ENCODE data around the gene ANXA5.

The ANXA5 gene

DNA sequence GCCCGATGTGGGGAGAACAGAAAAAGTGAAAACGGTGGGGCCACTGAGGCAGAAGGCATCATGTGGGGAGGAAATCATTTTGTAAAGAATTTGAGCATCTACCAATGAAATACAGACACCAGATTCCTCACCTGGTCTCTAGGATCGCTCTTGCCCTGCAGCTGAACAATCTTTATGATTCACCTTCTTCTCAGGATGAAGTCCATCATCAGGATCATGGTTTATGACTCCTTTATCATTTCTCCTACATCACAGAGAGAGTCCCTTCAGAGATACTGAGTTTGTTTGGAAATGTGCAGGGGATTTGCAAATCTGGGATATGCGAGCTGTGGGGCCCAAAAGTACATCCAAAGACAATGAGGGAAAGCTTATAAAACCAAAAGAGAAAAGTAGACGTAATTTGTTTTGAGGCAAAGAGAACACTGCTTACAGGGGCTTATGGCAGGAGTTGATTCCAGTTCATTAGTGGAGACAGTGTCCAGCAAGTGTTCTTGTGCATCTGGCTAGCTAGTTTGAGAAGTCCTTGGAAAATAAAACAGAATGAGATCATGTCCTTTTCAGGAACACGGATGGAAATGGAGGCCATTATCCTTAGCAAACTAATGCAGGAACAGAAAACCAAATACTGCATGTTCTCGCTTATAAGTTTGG is 15.3 kb upstream of the ANXA5 start:
- no peak for DNase-seq (ENCODE audit: low read depth)

DNA sequence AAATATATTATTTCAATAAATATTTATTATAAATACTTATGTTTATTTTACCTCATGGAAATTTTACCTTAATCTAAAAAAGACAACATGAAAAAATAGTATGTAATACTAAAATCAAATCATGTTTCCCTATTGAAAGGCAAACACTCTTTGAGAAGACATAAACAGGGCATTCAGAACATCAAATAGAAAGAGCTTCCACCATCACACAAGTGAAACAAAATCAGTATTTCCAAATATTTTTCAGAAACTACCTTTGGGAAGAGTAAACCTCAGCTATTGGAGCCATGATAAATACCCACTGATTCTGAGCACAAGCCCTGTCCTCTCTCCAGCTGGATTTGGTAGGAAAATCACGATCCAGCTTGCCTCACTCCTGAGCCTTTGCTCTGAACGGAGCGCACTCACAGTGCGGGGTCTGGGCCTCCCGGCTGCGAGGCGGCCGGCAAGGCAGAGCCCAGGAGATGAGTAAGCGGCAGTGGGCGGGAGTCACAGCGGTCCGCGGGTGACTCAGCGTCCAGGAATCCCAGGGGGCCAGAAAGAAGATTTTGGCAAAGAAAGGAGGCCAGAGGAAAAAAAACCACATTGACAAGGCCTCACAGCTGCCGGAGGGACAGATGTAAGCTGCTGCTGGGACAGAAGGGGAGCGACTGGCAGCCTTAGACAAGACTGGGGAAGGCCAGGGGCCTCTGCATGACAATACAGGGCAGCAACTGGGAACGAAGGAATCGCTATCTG is 14.7 kb upstream of the ANXA5 start:
- DNase-seq (ENCODE audit: low read depth) = peak; percentile 85

DNA sequence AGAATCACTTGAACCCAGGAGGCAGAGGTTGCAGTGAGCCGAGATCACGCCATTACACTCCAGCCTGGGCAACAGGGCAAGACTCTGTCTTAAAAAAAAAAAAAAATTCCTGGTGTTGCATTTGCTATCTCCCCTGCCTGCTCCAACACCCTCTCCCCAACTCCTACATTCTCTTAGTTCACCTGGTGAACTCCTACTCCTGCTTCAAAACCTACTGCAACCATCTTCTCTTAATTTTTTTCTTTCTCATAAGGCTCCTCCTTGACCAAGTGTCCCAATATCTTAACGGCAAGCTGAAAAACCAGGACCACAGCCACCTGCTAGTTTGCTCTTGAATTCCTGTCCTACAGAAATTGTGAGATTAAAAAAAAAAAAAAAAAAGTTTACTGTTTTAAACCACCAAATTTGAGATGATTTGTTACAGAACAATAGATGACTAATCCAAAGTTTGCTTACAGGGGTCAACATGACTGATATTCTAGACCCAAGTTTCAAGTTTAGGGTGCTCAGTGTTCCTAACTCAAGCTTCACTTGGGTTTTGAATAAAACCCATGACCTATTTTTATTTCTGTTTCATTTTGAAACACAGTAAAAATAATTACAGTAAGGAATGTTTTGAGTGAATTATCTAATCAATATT is 13.1 kb upstream of the ANXA5 start:
- DNase-seq (ENCODE audit: low read depth) = no peak

DNA sequence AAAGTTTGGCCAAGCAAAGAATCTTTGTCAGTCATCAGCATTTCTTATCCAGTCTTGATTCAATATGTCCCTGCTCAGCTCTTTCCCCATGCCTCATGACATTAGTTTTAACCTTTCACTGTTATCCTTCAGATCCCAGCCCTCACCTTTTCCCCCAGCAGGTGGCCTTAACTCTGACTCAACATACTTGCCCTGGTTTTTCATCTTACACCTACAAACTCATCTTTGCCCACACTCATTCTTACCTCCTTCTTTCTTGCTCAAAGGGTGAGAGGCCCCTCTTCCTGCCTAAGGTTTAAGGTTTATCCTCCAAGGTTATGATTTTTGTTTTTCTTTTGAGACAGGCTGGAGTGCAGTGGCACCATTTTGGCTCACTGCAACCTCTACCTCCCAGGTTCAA is 10.6 kb upstream of the ANXA5 start:
- DNase-seq (ENCODE audit: low read depth) = no peak

DNA sequence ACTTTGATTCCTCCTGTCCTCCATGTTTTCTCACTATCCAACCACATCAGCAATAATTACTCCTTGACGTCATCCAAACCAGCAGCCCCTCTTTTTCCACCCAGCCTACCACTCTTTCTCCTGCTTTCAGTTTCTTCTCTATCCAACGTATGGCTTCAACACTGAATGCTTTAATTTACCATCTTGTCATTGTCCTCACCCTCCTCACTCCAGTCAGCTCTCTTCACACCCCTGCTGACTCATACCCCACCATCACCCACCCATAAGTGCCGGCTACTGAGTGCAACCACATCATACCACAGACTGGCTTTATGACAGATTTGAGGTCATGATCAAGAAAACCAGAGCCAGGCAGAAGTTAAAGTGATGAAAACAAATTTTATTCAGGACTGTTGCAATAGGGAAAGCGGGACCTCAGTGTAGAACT is 9.8 kb upstream of the ANXA5 start:
- no peak for DNase-seq (ENCODE audit: low read depth)

DNA sequence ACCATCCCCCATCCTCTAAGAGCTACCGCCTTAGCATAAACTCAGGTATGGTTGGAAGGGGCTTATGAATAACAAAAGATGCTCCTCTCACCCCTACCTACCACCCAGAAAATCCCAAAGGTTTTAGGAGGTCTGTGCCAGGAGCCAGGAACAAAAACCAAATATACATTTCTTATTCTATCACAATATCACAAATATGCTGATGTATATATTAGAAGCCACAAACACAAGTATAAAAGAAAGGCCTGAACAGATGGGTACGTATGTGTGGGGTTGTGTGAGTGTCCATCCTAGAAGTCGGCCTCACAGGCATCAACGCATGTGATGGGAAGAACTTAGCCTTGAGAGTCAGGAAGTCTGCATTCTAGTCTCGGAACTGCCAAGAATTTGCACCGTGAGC is 8.7 kb upstream of the ANXA5 start:
- DNase-seq (ENCODE audit: low read depth) = no peak

DNA sequence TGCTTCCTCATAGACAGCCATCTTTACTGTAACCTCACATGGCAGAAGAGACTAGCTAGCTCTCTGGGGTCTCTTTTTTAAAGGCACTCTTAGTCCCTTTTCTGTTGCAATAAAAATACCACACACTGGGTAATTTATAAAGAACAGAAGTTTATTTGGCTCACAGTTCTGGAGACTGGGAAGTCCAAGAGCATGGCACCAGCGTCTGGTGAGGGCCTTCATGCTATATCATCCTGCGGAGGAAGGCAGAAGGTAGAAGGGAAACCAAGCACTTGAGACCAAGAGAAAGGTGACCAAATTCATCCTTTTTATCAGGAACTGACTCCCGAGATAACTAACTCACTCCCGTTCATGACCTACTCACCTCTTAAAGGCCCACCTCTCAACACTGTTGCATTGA is 5.4 kb upstream of the ANXA5 start:
- no peak for DNase-seq (ENCODE audit: low read depth)

DNA sequence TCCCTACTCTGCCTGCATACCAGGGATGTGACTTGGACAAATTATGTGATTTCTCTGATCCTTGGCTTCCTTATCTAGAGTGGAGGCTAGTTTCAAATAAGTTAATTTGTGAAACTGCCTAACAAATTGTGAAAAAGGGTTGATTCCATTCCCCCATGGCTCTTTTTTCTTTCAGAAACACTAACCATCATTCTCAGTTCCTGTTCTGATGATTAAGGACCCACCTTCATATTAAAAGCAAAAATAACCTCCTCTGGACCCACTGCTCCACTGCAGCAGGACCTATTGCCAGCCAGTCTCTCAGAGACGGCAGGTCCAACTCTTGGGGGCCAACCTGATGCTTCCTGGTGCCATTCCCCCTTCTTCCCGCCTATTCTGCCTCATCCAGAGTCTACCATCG is 4.5 kb upstream of the ANXA5 start:
- no peak for DNase-seq (ENCODE audit: low read depth)

DNA sequence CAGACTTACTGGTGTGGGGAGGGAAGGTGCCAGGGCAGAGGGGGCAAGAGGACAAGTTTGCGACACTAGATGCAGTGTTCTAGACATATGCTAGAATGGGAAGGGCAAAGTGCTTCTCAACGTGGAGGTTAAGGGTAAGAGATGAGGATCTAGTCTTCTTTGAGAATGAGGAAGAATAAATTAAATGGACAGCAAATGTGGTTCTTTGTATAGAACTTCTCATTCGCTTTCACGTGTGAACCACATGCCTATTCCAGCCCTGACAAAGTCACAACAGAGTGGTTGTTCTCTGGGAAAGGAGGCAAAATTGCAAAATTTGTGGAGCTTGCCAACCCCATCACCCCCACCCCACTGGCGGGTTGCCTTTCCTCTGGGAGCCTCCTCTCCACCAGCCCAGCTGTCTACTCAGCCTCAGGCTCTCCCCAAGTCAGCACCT is 1.5 kb upstream of the ANXA5 start:
- DNase-seq (ENCODE audit: low read depth) = no peak

DNA sequence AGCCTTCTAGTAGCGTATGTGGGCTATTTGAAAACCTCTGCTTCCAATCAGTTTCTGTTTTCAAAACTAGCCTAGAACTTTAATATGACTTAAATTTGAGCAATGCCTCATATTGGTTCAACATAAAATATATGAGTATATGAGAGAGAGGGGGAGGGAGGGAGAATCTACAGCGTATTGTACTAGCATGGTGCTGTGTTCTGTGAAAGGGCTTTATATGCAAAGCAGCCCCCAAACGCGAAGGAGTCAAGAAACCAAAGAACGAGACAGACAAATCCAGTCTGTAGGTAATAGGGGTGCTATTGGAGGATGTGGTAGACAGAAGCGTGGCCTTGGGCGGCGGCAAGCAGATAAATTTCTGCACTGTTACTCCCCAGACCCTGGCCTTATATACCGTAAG is 784 bp upstream of the ANXA5 start:
- no peak for DNase-seq (ENCODE audit: low read depth)

DNA sequence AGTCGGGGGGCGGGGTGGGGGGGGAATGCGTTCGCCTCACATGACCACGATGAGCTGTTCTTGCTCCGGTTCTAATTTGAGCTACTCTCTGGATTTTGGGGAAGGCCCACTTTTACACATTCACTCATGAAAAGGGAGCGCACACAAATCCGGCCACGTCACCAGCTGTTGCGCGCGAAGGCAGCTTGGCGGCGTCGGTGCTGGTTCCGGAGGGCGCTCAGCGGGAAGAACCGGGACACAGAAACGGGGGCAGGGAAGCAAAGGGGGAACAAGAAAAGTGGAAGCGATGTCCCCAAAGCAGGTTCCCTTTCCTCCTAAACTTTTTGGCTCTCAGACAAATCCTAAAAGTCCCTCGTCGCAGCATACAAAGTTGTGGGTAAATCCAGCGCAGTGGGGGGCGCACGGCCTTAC is 605 bp downstream of the ANXA5 start:
- DNase-seq (ENCODE audit: low read depth) = no peak

DNA sequence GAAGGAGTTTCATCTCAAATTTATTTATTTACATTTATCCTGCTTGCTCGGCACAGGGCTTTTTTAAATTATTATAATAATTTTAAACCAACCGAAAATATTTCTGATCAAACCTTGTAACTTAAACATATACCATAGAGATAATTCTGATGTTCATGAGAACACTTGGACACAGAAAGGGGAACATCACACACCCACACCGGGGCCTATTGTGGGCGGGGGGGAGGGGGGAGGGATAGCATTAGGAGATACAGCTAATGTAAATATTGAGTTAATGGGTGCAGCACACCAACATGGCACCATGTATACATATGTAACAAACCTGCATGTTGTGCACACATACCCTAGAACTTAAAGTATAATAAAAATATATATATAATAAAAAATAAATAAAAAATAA is 2.9 kb downstream of the ANXA5 start:
- no peak for DNase-seq (ENCODE audit: low read depth)

DNA sequence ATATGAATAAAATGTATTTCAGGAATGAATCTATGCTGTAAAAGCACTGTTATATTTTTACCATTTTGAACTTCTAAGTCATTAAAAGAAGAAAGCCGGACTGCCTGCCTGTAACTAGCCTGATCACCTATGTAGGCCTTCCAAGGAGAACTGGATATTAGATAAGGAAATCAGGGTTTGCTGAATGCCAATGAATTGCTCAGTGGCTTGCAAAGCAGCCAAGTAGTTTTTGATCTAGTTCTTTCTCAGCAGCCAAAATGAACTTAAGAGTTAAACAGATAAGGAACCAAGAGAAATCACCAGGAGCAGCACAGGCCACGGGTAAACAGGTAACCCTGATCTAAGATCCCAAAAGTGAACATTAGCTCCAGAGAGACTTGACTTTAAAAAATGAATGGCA is 3.3 kb downstream of the ANXA5 start:
- DNase-seq (ENCODE audit: low read depth) = no peak

DNA sequence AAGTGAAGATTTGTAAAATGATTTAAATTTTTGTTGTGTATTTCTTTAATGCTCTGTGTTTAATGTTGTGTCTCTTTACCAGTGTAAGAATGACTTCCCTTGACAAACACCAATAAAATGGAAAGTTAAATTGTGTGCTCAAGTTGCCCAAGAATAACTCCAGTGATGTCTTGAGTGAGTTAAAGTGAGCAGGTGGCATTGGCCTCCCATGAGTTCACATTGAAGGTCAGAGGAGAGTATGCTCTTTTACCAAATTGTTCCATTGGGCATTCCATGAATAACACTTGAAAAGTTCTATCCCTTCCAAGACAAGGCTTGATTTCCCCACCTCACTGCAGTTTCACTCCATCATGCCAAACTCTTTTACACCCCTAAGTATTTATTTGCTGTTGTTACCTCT is 4.5 kb downstream of the ANXA5 start:
- DNase-seq (ENCODE audit: low read depth) = no peak

DNA sequence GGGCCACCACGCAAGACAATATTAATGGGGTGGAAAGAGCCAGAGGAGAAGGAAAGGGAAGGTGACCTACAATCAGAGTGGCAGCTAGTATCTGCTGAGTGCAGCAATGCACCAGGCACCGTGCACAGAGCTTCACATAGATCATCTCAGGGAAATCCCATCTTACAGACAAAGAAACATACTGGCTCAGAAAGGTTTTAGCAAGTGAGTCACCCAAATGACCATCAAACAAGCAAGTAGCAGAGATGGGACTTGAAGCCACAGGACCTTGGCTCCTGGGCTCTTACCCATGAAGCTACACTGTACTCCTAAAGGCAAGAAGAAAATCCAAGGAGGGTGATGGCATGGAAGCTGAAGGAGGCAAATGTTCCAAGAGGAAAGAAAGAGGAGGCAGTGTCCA is 6.8 kb downstream of the ANXA5 start:
- no peak for DNase-seq (ENCODE audit: low read depth)

DNA sequence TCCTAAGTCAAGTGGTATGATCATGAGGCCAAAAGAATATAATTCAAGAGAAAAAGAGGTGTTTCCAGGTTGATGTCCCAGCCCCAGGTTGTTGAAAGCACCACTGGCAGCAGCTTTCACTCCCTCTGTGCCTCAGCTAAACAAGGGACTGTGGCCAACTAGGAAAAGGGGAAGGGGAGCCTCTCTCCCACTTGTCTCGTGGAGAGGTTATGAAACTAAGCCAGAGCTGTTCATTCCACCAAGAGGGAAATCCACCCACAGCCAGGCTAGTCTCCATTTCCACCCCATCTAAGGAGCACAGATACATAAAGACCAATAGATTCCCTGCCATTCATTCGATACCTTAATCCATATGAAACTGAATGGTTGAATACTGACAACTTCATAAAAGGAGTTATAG is 8.1 kb downstream of the ANXA5 start:
- DNase-seq (ENCODE audit: low read depth) = no peak

DNA sequence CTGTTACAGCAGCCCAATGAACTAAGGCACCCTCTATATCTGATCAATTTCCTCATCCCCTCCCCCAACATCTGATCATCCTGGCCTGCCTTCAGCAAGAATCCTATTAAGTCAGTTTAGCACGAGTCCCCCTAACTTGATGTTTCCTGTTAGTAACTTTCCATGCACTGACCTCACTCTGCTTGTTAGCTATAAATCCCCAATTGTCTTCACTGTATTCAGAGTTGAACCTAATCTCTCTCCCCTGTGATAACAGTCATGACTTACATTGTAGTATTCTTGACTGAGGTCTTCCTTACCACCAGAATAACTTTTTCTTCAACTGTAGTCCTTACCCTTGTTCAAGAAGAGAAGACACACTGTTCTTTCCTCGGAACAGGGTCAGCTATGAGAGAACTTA is 8.5 kb downstream of the ANXA5 start:
- DNase-seq (ENCODE audit: low read depth) = no peak

DNA sequence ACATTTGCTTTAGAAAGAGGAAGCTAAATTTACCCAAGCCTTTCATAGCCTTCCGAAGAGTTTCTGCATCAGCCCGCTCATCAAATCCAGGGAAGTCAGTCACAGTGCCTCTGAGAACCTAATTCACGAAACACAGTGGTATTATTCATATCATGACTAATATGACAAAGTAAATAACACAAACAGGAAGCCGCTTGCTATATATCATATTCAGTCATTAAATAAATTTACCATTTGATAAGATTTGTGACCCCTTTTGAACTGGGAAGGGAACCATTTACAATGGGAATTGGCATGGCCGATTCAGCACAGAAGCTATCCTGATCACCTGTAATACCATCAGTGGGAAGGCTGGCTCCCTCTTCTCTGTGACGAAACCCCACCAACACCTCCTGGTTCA is 10.5 kb downstream of the ANXA5 start:
- DNase-seq (ENCODE audit: low read depth) = no peak

DNA sequence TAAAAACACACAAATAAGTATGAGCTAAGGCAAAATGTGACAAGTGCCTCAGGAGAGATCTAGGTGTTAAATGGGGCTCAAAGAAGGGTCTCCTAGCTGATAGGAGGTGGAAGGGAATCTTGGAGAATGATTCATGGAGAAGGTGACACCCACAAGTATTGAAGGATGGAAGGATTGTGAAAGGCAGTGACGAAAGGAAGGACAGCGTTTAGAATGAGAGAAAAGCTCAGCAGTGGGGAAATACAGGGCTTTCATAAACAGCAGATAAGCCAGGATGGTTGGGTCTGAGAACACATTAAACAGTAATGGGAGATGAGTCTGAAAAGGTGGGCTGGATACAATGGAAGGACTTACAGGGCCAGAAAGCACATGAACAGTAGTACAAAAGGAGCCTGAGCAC is 11.5 kb downstream of the ANXA5 start:
- DNase-seq (ENCODE audit: low read depth) = no peak

DNA sequence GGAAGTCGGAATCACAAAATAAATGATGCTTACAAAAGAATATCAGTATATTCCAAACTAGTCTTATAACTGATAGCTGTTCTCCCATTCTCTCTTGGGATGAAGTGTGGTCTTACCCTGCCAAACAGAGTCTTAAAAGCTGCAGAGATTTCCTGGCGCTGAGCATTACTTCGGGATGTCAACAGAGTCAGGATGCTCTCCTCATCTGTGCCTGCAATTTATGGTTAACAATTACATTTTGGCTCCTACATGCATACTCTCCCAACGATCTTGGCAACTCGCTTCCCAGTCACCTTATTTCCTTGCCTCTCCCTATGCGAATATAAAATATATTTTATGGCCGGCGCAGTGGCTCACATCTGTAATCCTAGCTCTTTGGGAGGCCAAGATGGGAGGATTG is 12.2 kb downstream of the ANXA5 start:
- no peak for DNase-seq (ENCODE audit: low read depth)

DNA sequence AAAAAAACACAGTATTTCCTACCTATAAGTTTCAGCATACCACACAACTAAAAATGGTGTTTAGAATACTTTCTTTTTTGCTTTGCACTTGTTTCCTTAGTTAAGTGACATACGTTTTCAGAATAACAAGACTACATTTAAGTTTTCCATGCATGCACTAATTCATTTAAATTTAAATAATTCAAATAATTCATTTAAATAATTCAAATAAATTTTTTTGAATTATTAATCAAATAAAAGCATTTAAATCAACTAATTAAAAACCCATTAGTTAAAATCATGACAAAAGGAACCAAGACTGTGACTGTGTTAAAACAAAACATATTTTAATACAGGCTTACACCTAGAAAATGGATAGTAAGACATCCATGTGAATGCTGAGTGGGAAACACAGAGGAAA is 12.8 kb downstream of the ANXA5 start:
- DNase-seq (ENCODE audit: low read depth) = no peak

DNA sequence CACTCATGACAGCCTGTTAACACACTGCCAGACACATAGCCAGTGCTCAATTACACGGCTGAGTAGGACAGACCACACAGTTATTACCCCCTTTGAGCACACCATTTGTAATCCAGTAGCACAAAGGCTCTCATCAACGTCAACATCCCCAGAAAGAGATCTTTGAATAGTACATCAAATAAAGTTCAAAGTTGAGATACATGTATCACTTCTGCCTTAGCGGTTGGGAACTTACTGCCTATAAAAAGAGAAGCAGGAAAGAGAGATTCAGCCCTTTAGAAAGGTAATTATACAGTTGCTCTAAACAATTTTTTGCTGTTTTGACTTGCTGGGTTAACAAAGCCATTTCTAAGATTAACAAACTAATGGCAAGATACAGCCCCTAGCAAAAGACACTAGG is 16.2 kb downstream of the ANXA5 start:
- no peak for DNase-seq (ENCODE audit: low read depth)

DNA sequence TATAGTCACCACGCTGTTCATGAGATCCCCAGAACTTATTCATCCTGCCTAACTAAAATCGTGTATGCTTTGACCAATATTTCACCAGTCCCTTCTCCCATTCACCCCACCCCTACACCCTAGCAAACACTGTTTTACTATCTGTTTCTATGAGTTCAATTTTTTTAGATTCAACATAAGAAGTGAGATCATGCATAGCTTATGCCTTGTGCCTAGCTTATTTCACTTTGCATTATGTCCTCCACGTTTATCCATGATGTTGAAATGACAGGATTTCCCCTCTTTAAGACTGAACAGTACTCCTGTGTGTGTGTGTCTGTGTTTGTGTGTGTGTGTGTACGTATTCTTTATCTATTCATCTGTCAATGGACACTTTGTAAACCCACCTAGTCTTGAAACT is 16.8 kb downstream of the ANXA5 start:
- DNase-seq (ENCODE audit: low read depth) = no peak

DNA sequence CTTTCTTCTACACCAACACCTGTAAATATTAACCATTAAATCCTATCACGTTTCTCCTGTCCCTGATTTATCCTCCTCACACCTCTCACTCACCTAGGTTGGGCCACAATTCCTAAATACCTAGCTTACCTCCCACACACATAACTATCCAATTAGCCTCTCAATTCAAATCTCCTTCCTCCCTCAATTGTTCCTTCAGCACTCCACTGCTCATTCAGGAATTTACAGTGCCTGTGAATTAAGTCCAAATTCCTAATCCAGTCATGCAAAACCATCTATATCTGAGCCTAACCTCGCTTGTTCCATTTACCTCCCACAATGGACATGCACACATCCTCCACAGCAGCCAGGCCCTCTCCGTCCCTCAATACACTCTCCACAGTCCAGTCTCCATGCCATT is 17.5 kb downstream of the ANXA5 start:
- no peak for DNase-seq (ENCODE audit: low read depth)
